K562 (cell line): Measurements from ENCODE around the gene TRANK1. TPM values are rescaled to one million over a fixed set of nuclear protein-coding genes. Genes with fewer than 3 reads are reported as not detected.
A peak's percentile ranks its signal among the peaks of the same experiment; 100 is the strongest.

Experiments
- DEAF1 ChIP-seq: fragments of 450-650 bp; formaldehyde crosslinking; IDR thresholded peaks from 2 replicates; pipeline ENCODE4 v1.4.0; 2020; ENCODE audit warnings: mild to moderate bottlenecking, moderate library complexity
- E4F1 ChIP-seq: fragments of 250-450 bp; sonication (Bioruptor Pico); IDR thresholded peaks from 2 replicates; pipeline ENCODE4 v1.5.0; 2021; ENCODE audit warnings: mild to moderate bottlenecking, borderline replicate concordance
- L3MBTL2 ChIP-seq: fragments of 450-650 bp; IDR thresholded peaks from 2 replicates; pipeline ENCODE4 v1.6.1; 2016; ENCODE audit warnings: mild to moderate bottlenecking, moderate library complexity
- MLLT1 ChIP-seq, 2 experiments: fragments of 450-650 bp; IDR thresholded peaks; 2 replicates each; pipeline ENCODE4 v1.6.1; 2016
- WHSC1 ChIP-seq: IDR thresholded peaks from one replicate; pipeline ENCODE4 v1.6.1; 2012; ENCODE audit warnings: low read length, control low read depth, inconsistent platforms
- ZNF592 ChIP-seq: fragments of 450-650 bp; IDR thresholded peaks from 2 replicates; pipeline ENCODE4 v1.6.1; 2017; ENCODE audit warnings: antibody characterized with exemption, mild to moderate bottlenecking
- polyA plus RNA-seq, 8 experiments: library from polyadenylated mRNA; depleted of rRNA in 4 of 8; stranded (reverse) in 5 of 8; unstranded in 3 of 8; fragments of >200 nt; fragmentation: Nextera tagmentation in 2 of 8; fragmentation: Illumina TruSeq in 1 of 8; extraction: Ambion mirVana in 2 of 8; extraction: Trizol in 1 of 8; gene quantifications; 2 replicates each; pipeline versions ENCODE4 v1.2.1 to v1.2.3, GENCODE V29; 2011 to 2014; ENCODE audit warnings: inconsistent platforms in 1 of 8, missing spikeins in 1 of 8
- total RNA-seq, 7 experiments: library from RNA; depleted of rRNA in 6 of 7; stranded (reverse); fragments of >200 nt in 6 of 7; fragmentation: Illumina TruSeq in 2 of 7; extraction: Trizol in 2 of 7; gene quantifications; 2 replicates each; pipeline versions ENCODE4 v1.2.1 to v1.2.3, GENCODE V29; 2011 to 2021; ENCODE audit warnings: low replicate concordance in 1 of 7

Gene TRANK1
- total and polyA plus RNA-seq, 9 of the 15 experiments (the other 6 are each of a cell fraction or from before 2014, with no cell fraction given): 0.41 to 5.3 (median 2.1) TPM

GRCh38 chr3:36926292-36926897 is 18.5 kb downstream of the TRANK1 start (continued):
- TF ChIP-seq ZNF592: no peak
- TF ChIP-seq L3MBTL2: no peak
- TF ChIP-seq WHSC1: peak; percentile 12
- TF ChIP-seq DEAF1: no peak
- no peak for TF ChIP-seq MLLT1 (IDR thresholded peaks at IDR 0.05)
- TF ChIP-seq E4F1 (CRISPR knock-in tag): no peak
